GM21390 (cell line): Measurements from ENCODE around the gene CPNE5.
"Not testable (repeated sequence)": the region's sequence is repeated elsewhere in the genome, so short reads cannot be mapped to it uniquely, and the experiment has no call there.

Experiments
- ATAC-seq: cut with Tn5 transposase; IDR thresholded peaks from one replicate; pipeline ENCODE4 v1.9.1; 2021; ENCODE audit not compliant: unreplicated experiment

CPNE5 gene

GRCh38 chr6:36704961-36705577 is 134.2 kb downstream of the CPNE5 start:
- not testable (repeated sequence) for ATAC-seq

DNA sequence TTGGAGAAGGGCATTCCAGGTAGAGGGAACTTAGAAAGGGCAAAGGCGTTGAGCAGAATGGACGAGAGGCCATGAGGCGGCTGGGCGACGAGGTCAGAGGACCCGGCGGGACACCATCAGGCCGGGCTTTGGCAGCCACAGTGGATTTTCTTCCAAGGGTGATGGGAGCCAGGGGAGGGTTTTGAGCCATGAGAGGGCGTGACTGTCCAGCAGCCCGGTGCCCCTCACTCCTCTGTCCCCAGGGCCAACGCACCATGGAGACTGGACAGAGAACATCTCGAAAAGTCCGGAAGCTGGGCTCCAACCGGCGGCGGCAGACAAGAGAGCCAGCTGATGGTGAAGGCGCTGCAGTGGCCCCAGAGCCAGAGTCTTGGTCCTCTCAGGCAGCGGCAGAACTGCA is 135.3 kb downstream of the CPNE5 start:
- no peak for ATAC-seq

- no peak for ATAC-seq
Observed at GRCh38 chr6:36703081-36703606, 136.1 kb downstream of the CPNE5 start.

DNA sequence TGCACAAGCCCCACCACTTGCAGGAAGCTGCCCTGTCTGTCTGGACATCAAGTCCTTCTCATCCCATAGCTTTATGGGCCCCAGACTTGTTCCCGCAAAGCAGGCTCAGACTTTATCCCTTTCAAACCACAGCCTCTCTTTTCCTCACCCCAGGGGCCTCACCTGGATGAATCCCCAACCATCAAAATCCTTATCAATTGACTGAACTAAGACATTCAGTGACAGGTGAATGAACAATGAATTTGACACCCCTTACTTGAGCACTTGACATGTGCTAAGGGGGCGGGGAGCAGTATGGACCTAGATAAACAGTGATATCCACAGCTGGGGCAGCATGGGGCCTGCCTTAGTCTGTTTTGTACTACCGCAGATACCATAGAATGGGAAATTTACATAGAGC is 136.6 kb downstream of the CPNE5 start:
- ATAC-seq, result no peak

- ATAC-seq, result no peak
Observed at GRCh38 chr6:36701401-36701991, 137.7 kb downstream of the CPNE5 start.

DNA sequence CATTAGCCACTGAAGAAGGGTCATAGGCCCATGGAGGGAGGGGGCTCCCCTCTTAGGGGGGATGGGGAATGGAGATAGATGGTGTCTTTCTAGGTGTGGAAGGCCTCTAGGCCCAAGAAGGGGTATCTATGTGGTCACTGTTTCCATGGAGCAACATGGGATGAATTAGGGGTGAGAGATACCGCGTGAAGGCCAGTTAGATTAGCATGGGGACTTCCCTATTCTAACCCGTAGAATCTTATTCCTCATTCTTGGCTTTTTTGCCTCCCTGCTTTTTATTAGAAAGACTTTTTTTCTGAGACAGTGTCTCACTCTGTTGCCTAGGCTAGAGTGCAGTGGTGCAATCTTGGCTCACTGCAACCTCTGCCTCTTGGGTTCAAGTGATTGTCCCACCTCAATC is 138.4 kb downstream of the CPNE5 start:
- ATAC-seq, result no peak

- ATAC-seq, result no peak
Observed at GRCh38 chr6:36700071-36700812, 139.0 kb downstream of the CPNE5 start.

GRCh38 chr6:36699348-36699747 is 139.9 kb downstream of the CPNE5 start:
- ATAC-seq, result no peak

GRCh38 chr6:36698871-36699271 is 140.4 kb downstream of the CPNE5 start:
- no peak for ATAC-seq

DNA sequence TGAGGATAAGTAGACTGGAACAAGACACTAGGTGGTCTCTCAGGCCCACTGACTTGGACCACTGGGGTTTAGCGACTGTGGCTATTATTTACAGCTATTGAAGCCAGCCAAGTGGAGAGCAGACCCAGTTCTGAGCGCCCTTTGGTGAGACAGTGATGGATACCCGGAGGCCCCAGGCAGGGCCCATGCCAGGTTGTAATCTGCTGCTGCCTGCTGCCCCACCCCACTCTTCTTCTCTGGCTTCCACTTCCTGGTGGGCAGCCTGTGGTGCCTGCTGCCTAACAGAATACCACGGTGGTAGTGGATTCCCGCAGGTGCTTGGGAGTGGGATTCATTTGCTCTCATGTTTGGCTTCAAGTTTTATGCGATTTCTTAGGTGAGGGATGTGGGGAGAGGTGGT is 141.0 kb downstream of the CPNE5 start:
- ATAC-seq, result no peak

- no peak for ATAC-seq
Observed at GRCh38 chr6:36697481-36697903, 141.8 kb downstream of the CPNE5 start, which contains the start of gene RAB44. Gene RAB44 (plus strand): TSS chr6:36697826. CDS start chr6:36704236, 6,410 bp downstream.

GRCh38 chr6:36695414-36695813 is 143.8 kb downstream of the CPNE5 start:
- ATAC-seq, result no peak

DNA sequence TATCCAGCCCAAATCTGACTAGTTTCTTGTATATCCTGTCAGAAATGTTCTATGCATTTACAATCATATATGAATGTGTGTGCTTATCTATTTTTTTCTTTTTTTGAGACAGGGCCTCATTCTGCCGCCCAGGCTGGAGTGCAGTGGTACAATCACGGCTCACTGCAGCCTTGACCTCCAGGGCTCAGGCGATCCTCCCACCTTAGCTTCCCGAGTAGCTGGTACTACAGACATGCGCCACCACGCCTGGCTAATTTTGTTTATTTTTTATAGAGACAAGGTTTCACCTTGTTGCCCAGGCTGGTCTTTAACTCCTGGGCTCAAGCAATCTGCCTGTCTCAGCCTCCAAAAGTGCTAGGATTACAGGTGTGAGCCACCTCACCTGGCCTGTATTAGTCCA is 144.6 kb downstream of the CPNE5 start:
- ATAC-seq, result no peak

GRCh38 chr6:36692861-36693702 is 146.2 kb downstream of the CPNE5 start:
- ATAC-seq, result no peak

DNA sequence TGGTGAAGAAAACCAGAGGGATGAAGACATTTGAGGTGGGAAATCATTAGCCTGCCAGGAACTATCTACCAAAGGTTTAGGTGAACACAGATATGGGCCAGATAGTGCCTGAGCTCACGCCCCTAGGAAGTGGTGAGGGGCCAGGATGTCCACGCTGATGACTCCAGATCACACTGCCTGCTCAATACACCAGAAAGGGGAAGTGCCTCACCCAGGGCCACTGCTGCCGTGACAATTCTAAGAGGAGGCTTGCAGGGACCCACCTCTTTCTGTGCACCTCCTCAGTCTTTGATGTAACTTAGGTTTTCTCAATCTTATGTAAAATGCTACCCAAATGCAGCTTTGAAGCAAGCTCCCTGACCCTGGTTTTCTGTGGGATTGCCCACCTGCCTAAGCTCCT is 147.0 kb downstream of the CPNE5 start:
- no peak for ATAC-seq

DNA sequence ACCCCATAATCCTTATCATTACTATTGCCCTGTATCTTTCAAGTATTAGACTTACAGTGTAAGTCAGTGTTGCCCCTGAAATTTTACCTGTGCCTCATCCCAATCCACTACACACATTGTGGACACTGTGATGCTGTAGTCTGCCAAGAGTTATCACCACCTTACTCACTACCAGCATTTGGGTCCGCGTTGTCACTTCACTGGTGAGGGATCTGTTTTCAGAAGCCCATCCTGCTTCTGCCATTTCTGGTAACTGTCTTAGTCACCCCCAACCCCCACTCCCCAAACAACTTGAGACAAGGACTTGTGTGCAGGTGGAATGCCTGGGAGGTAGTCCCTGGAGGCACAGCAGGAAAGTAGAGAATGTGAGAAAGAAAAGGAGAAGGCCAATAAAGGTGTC is 147.6 kb downstream of the CPNE5 start:
- ATAC-seq, result no peak

GRCh38 chr6:36691011-36691410 is 148.2 kb downstream of the CPNE5 start:
- no peak for ATAC-seq
